NCI-H2107 (cell line): Measurements from ENCODE around the gene TLX2.
"Not testable (repeated sequence)": the region's sequence is repeated elsewhere in the genome, so short reads cannot be mapped to it uniquely, and the experiment has no call there.

Experiments
- DNase-seq: peaks from one replicate; lab custom pipeline; 2025; lab: John Stamatoyannopoulos, UW

The TLX2 gene

DNA sequence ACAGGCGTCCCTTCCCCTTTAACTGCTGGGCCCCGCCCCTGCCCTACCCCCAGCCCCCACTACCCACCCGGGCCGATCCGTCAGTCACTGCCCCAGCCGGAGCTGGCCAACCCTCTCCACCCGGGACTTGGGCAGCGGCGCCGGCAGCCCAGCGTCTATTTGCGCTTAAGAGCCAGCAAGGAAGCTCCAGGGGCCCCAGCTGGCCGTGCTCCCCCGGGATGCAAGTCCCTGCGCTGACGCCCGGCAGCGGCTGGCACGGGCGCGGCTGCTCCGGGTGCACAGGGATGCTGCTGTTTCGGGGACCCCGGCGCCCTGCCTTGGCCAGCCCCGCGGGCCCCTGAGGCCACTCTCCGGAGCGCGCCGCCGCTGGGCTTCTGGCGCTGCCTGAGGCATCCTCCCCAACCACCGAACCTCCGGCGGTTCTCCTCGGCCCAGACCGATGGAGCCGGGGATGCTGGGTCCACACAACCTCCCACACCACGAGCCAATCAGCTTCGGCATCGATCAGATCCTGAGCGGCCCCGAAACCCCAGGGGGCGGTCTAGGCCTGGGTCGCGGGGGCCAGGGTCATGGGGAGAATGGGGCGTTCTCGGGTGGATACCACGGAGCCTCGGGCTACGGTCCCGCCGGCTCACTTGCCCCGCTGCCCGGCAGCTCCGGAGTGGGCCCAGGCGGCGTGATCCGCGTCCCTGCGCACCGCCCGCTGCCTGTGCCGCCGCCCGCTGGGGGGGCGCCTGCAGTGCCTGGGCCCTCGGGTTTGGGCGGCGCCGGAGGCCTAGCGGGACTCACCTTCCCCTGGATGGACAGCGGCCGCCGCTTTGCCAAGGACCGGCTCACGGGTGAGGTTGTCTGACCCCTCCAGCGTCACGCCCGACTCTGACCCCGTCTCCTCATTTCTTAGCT, at the start of gene TLX2:
TLX2 (plus strand) TSS at position 83 of the 903 bp plus-strand sequence; CDS start at position 440, 357 bp downstream.
- DNase-seq, result no peak

DNA sequence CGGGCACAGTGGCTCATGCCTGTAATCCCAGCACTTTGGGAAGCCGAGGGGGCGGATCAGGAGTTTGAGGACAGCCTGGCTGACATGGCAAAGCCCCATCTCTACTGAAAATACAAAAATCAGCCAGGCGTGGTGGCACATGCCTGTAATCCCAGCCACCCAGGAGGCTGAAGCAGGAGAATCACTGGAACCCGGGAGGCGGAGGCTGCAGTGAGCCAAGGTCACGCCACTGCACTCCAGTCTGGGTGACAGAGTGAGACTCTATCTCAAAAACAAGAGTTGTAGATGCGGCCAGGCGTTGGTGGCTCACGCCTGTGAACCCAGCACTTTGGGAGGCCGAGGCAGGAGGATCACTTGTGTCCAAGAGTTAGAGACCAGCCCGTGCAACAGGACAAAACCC, 43.5 kb upstream of the TLX2 start:
- not testable (repeated sequence) for DNase-seq

- DNase-seq, result no peak
Measured at GRCh38 chr2:74471332-74472065, 42.8 kb upstream of the TLX2 start.

DNA sequence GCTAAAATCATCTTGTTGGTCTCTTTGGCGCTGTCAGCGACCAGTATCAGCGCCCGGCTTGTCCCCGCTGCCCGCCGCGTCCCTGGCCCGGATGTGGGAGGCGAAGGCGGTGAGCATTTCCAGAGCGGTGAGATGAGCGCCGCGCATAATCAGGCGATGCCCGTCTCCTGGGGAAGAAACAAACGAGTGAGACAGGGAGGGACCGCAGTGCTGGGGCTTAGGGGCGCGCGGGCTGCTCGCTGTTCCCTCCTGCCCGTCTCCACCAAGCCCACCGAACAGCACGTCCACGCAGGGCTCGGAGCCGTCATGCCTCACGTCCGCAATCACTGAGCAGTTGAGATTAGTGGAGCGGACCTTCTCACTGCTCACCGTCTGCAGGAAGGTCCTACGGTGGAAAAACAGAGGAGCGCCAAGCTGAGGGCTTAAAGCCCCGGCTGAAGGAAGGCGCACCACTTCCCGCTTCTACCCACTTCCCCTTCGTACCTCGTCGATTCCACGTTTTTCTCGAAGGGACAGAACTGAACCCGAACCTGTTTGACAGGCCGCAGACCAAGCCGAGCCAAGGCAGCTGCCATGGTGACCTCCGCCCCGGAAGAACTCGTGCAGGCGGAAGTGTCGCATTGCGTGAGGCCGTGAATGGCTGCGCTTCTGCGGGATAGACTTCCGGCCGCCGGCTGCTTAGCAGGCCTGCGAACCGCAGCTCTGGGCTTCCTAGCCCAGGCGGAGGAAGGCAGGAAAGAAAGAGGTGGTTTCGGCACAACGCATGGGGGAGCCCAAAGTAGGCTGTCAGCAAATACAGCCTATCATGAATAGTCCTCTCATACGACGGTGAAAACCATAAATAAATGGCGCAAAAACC, 41.9 kb upstream of the TLX2 start, which contains the start of gene MRPL53:
MRPL53 (minus strand) TSS at position 595 of the 859 bp plus-strand sequence; CDS start at position 575, 20 bp downstream.
- peak; percentile 89 for DNase-seq

DNA sequence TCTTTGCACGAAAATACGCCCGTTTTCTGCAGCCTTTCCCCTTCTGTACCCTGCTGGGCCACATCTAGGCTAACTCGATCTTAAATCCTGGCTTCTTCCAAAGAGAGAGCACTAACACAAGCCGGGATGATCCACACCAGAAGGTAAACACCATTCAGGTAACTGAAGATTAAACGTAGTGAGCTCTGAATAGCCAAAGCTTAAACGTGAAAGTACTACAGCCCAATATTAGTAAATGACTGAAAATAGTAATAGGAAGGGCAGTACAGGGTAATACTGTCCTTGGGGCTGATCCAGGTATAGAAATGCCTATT, 41.3 kb upstream of the TLX2 start:
- no peak for DNase-seq

DNA sequence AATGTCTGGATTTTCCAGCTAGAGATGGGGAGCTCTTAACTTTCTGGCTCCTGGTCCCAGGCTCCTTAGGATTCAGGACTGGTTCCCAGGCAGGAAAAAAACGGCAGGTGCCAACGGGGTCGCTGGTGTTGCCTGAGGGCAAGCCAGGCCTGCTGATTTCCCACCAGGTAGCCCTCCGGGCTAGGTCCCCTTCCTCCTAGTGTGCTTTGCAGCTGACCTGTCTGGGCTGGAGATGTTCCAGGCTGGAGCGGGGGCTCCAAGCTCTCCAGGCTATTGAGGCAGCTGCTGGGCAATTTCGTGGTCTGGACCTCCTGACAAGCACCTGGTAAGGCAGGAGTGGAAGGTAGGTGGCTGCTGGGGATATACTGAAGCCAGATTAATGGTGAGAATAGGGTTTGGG, 39.8 kb upstream of the TLX2 start:
- no peak for DNase-seq

- no peak for DNase-seq
Measured at GRCh38 chr2:74474899-74475298, 39.4 kb upstream of the TLX2 start.

DNA sequence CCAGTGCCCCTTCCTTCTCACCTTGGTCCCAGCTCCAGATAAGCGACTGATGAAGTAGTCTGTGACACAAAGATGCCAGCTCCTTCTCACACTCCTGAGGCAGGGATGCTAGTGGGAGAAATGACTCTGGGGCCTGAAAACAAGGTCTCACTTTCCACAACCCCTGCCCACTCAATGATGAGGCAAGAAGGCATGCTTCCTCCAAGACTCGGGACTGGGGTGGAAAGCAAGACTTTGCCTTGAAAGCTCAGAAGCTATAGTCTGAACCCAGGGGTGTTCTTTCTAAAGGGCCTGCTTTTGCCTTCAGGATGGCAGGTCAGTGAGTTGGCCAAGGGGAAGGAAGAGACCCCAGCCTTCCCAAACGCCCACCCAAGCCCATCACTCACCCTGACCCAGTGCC, 32.8 kb upstream of the TLX2 start:
- no peak for DNase-seq

GRCh38 chr2:74481961-74482800, 32.1 kb upstream of the TLX2 start:
- no peak for DNase-seq

DNA sequence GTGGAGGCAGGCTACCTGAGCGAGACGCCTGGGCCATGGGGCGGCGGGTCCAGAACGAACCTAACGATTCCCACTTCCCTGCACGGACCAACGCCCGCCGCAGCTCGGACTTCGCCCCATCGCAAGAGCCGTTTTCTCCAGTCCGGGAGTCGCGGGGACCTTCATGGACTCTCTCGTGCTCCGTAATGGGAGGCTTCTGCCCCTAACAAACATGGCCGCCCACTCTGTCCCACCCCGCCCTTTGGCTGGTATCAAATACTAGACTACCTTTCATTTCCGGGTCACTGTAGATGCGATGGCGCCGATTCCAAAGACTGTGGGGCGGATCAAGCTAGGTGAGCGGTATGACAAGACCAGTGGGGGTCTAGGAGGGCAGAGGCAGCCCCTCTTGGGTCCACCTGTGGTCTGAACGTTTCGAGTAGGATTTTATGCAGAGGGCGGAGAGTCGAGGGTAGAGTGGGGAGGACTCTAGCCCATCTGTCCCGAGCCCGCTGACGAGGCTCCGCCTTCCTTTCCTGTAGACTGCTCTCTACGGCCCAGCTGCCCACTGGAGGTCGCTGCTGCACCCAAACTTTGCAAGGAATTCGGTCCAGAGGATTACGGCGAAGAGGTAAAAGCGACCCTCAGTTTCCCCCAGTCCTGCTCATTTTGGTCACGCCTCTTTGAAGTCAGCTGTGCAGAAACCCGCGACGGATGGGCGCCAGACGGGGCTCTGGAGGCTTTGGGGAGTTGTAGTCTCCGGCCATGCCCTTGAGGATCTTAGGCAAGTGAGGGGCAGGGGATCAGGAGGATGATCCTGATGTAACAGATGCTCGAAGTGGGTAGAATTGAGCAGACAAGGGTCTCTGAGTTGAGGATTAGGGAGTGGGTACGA, 31.2 kb upstream of the TLX2 start, which contains the start of the genes CCDC142 and TTC31:
CCDC142 (minus strand) TSS at position 198 of the 874 bp plus-strand sequence; CDS start at position 37, 161 bp downstream.
TTC31 (plus strand) TSS at position 281 of the 874 bp plus-strand sequence; CDS start at position 296, 15 bp downstream.
- DNase-seq, result peak; percentile 87

GRCh38 chr2:74483675-74484164, 30.5 kb upstream of the TLX2 start:
- not testable (repeated sequence) for DNase-seq

- no peak for DNase-seq
Measured at GRCh38 chr2:74486141-74486540, 28.1 kb upstream of the TLX2 start.

GRCh38 chr2:74488643-74489481, 25.4 kb upstream of the TLX2 start:
- DNase-seq, result no peak

DNA sequence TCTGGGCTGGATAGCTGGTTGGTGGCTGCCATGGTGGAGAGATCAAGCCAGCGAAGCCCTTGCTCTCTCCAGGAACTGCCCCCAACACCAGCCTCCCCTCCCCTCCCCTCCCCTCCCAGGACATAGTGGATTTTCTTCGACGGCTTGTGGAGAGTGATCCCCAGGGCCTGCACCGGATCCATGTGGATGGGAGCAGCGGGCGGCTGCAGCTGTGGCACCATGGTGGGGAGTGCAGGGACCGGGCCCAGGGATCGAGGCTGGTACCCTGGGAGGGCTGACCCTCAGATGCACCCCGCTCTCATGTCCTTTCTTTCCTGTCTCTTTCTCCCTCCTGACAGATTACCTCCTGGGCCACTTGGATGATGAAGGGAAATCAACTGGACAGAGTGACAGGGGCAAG, 24.3 kb upstream of the TLX2 start:
- DNase-seq, result no peak

DNA sequence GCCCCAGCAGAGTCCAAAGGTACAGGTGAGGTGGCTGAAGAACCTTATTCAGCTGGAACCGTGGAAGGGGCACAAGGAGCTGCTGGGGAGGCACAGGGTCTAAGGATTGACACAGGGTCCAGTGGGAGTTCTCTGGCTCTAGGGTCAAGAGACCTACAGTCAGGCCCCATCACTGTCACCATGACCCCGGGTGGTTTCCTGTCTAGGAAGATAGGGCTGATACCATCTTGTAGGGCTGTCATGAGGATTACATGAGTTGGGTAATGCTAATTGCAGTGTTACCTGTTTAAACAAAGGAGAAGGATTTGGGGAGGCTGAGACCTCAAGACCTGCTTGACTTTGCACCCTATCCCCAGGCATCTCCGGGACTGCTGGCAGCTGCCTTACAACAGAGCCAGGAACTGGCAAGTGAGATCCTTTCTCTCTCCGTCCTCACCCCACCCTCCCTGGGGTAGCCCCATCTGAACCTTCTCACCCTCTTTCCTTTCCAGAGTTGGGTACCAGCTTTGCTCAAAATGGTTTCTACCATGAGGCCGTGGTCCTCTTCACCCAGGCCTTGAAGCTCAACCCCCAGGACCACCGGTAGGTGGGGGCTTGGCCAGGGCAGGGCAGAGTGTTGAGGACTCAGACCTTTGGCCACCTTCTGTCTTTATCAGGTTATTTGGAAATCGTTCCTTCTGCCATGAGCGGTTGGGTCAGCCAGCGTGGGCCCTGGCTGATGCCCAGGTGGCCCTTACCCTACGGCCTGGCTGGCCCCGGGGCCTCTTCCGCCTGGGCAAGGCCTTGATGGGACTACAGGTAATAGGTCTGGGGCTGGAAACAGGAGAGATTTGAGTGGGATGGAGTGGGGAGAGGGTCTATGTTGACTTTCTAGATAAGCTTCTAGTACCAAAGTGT, 22.4 kb upstream of the TLX2 start:
- DNase-seq, result no peak

DNA sequence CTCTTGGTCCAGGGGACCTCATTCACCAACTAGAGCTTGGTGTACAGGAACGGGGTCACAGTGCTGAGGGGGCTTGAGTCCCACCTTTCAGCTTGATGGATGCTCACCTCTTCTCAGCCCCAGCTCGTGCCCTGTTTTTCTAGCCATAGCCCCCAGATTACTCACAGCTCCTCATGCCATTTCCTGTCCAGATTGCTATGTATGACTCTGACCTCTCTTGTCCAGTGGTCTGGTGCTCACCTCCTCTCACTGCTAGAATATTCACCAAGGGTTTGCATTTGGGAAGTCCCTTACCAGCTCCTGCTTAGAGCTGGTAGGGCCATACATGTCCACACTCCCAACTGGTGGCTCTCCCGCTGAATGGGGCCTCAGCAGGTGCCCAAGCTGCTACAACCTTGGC, 20.7 kb upstream of the TLX2 start:
- DNase-seq, result no peak

DNA sequence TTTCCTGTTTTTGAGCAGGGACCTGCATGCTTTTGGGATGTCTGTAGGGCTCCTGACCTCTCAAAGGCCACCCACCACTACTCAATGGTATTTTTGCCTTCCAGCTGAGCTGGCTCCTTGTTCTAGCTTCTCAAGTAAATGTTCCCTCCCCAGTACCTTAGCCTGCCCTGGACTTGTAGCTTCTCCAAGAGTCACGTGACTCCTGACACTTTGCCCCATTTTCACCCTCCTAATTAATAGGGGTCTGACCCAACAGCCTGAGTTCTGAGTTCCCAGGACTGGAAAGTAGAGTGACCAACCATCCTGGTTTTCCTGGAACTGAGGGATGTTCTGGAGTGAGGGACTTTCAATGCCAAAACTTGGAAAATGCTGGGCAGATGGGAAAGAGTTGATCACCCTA, 18.8 kb upstream of the TLX2 start:
- DNase-seq, result no peak
